HepG2 (cell line): ENCODE data around the gene NRG2.

Experiments used
- CEBPZ ChIP-seq: IDR thresholded peaks from 2 replicates; pipeline ENCODE4 v1.6.1; 2012; ENCODE audit warnings: low read length, improper control_type of control experiment
- GTF3A ChIP-seq: sonication (generic); formaldehyde crosslinking; conservative IDR thresholded peaks from 2 replicates; pipeline ENCODE4 v1.4.0; 2020; ENCODE audit warnings: mild to moderate bottlenecking, missing genetic modification reagents
- HOXA7 ChIP-seq: sonication (generic); formaldehyde crosslinking; IDR thresholded peaks from 2 replicates; pipeline ENCODE4 v1.8.1; 2022; ENCODE audit warnings: mild to moderate bottlenecking, missing genetic modification reagents, moderate library complexity
- RBM39 ChIP-seq: fragments of 200-400 bp; formaldehyde crosslinking; IDR thresholded peaks from one replicate; pipeline ENCODE4 v1.6.1; 2018; ENCODE audit warnings: antibody characterized with exemption, mild to moderate bottlenecking, low read depth, low read length; ENCODE audit not compliant: poor library complexity, severe bottlenecking
- SCMH1 ChIP-seq: sonication (generic); formaldehyde crosslinking; IDR thresholded peaks from 2 replicates; pipeline ENCODE4 v1.9.0; 2021; ENCODE audit warnings: missing genetic modification reagents, mild to moderate bottlenecking, borderline replicate concordance
- TEAD3 ChIP-seq: optimal IDR thresholded peaks from 2 replicates; pipeline ENCODE3; 2016; ENCODE audit warnings: borderline replicate concordance
- ZNF407 ChIP-seq: sonication (generic); formaldehyde crosslinking; IDR thresholded peaks from one replicate; pipeline ENCODE4 v1.5.1; 2020; ENCODE audit warnings: mild to moderate bottlenecking, missing genetic modification reagents; ENCODE audit errors: not compliant biosample characterization

GRCh38 chr5:139885857-139886208 lies 157.3 kb downstream of the NRG2 start:
- TF ChIP-seq GTF3A (CRISPR knock-in tag), result no peak
- TF ChIP-seq CEBPZ, result no peak
- no peak for TF ChIP-seq RBM39
- no peak for TF ChIP-seq SCMH1 (CRISPR knock-in tag)
- TF ChIP-seq HOXA7 (CRISPR knock-in tag), result no peak
- TF ChIP-seq TEAD3, result no peak
- TF ChIP-seq ZNF407 (CRISPR knock-in tag), result no peak
